Glomerular visceral epithelial cell (primary cell): ENCODE data around the gene TNFRSF12A.

ENCODE experiments used
- DNase-seq: peaks from one replicate; pipeline ENCODE4 v3.0.0-alpha.2; 2016; ENCODE audit errors: extremely low spot score

The TNFRSF12A gene, protein sequence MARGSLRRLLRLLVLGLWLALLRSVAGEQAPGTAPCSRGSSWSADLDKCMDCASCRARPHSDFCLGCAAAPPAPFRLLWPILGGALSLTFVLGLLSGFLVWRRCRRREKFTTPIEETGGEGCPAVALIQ

DNA sequence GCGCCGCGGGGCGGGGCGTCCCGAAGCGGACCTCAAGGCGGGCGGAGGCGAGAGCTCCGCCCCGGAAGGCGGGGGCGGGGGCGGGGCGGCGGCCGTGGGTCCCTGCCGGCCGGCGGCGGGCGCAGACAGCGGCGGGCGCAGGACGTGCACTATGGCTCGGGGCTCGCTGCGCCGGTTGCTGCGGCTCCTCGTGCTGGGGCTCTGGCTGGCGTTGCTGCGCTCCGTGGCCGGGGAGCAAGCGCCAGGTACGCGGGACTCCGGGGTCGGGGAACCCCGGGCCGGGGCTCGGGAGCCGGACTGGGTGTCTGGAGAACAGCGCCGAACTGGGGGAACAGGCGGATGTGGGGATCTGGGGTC is at the start of gene TNFRSF12A:
TSS of gene TNFRSF12A (plus strand) at position 122 of the 357 bp plus-strand sequence. CDS start at position 152, 30 bp downstream.
- DNase-seq, result peak; percentile 87

DNA sequence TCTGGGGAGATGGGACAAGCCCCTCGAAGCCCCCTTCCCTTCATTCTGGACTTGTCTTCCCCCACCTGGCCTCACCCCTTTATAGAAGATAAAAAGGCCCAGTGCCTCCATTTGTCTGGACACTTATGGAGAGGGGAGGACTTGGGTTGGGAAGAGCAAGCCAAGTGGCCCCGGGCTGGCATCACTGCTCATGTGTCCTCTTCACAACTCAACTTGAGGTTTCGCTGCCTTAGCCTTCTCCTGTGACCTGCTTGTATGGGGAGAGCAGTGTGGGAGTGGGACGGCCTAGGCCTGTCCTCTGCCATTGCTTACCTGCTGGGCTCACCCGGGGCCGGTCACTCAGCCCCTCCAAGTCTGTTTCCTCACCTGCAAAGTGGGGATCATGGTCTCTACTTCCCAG is 49.6 kb upstream of the TNFRSF12A start:
- DNase-seq, result no peak

DNA sequence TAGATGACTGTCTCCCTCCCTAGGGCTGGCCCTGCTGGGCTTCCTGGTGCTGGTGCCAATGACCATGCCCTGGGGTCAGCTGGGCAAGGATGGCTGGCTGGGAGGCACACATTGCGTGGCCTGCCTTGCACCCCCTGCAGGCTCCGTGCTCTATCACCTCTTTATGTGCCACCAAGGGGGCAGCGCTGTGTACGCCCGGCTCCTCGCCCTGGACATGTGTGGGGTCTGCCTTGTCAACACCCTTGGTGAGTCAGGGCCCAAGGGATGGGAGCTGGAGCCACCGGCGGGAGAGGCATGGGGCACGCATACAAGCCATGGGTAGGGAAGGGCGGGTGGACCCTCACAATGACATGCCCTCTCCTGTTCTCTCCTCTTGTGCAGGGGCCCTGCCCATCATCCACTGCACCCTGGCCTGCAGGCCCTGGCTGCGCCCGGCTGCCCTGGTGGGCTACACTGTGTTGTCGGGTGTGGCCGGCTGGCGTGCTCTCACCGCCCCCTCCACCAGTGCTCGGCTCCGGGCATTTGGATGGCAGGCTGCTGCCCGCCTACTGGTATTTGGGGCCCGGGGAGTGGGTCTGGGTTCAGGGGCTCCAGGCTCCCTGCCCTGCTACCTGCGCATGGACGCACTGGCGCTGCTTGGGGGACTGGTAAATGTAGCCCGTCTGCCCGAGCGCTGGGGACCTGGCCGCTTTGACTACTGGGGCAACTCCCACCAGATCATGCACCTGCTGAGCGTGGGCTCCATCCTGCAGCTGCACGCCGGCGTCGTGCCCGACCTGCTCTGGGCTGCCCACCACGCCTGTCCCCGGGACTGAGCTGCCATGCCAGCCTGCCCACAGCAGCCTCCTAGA is 48.8 kb upstream of the TNFRSF12A start:
- DNase-seq, result no peak

DNA sequence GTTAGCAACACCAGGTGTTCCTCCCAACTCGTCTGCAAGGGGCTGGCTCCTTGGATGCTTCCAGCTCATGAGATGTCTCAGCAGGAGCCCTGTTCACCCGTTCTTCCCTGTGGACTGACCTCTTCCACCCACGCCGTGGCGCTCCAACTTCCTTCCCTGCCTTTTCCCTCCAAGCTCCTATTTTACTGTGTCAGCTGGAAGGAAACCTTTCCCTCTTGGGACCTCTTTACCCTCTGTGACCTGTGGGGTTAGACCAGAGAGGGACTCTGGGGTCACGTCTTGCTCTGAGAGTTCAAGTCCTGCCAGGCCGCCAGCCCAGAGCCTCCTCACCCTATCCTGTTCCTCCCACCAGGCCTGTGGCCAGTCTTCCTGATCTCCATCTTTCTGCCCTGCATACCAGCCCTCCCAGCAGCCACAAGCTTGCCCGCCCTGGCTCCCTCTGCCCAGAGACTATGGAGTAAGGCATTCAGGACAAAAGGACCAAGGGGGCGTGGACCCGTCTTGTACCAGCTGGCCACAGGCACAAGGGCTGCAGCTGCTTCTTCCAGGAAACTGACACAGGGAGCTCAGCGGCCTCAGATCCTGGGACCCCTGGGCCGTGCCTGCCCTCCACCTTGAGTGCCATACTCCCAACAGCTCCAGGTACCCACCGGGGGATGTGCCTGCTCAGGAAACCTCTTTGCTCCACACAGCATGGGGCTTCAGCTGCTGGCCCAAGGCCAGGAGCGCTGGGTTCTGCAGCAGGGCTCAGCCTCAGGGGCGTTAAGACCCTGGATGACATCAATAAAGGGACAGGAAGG is 48.0 kb upstream of the TNFRSF12A start:
- no peak for DNase-seq

DNA sequence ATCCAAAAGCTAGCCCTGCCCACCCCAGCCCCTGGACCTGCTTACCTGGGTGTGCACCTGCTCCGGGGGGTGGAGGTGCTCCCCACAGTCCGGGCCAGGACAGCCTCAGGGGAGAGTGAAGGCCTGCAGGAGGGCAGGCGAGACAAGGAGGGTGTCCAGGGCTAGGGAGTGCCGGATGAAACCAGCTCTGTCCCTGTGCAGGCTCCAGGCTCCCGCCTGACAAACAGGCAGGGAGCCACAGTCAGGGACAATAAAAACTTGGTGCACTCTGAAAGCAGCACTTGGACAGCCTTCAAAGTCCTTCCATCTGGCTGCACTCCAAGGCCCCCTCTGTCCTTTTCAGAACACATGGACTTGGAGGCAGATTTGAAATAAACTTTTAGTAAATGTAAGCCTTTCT is 47.1 kb upstream of the TNFRSF12A start:
- no peak for DNase-seq

DNA sequence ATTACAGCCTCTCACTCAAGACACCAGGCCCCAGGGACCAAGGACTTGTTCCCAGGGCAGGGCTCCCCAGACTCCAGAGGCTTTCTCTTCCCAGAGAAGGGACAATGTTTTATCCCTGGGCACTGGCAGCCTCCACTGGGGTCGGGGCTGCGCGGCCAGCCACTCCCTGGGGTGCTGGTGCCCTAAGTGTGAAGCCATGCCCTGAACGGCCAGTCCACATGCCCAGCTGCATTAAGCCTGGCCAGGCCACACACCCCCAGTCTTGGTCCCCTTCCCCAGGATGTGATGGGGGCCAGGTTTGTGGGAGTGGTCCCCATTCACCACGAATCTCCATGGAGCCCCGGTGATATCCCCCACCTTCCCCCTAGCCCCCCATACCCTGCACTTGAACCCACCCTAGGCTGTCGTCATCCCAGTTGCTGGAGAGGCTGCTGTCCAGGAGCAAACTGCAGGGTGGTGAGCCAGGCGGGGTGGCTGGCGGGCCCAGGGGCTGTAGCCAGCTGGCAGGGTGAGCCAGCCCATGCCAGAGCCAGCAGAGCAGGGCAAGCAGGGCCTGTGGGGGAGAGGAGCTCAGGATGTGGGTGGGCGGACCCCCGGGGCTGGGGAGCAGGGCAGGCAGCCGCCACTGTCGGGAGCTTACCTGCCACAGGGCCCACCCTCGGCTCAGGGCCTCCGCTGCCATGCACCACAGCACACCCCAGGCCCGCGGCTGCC is 46.4 kb upstream of the TNFRSF12A start:
- DNase-seq, result no peak

DNA sequence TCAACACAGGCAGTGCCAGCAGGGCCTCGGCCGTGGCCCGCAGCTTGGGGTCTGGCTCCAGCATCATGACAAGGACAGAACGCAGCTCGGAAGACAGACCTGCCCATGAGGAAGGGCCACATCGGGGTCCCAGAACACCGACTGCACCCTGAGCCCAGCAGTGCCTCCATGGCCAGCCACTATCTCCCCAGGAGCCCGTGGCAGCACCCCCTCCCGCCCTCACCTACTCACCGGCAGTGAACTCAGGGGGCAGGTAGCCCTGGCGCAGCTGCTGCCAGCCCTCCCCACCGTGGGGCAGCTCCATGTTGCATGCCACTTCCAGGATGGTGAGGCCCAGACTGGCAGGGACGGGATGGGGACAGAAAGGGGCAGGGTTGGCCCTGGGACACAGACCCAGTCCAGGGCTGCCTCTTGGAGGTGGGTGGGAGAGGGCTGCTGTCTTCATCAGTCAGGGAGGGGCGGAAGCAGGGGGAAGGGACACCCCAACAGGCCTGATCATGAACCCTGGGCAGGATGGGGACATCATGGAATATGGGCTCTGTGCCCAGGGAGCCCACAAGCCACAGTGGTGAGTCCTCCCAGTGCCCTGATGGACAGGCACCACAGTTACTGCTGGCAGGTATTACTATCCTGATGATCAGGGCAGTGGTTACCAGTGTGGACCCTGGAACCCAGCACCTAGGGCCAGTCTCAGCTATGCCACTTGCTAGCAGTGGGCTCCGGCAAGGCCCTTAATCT is 45.7 kb upstream of the TNFRSF12A start:
- no peak for DNase-seq

DNA sequence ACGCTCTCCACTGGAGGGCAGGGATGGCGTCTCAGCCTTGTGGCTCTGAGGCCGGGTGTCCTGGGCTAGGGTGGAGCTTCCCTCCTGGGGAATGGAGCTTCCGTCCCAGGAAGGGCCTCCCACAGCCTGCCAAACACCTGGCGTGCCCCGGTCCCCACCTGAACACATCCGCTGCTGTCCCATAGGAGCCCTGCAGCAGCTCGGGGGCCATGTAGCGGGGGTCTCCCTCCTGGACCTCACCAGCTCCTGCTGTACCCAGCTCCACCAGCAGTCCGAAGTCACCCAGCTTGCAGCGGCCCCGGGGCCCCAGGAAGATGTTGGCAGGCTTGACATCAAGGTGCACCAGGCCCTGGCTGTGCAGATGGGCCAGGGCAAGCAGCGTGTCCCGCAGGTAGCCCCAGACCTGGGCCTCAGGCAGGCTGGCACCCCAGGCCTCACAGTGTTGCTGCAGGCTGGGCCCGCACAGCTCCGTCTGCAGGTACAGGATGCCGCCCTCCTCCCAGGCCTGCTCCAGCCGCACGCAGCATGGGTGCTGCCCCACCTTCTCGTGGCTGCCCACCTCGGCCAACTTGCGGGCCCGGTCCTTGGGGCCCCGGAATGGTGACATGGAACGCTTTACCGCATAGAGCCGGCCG is 44.9 kb upstream of the TNFRSF12A start:
- no peak for DNase-seq

DNA sequence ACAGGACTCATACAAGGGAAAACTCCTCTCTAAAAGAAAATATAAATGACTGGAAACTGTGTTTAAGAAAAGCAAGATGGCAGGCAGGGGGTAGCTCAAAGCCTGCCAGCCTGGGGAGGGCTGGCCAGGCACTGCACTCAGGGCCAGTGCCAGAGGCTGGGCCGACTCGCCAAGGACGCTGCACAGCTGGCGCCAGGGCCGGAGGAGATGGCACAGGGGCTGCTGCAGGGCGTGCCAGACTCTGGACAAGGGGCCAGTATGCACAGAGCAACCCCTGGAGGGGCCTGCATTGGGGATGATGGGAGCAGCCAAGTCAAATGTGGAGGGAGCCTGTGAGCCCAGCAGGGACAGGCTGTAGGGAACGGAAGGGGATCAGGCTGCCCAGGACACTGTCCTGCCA is 44.0 kb upstream of the TNFRSF12A start:
- no peak for DNase-seq

DNA sequence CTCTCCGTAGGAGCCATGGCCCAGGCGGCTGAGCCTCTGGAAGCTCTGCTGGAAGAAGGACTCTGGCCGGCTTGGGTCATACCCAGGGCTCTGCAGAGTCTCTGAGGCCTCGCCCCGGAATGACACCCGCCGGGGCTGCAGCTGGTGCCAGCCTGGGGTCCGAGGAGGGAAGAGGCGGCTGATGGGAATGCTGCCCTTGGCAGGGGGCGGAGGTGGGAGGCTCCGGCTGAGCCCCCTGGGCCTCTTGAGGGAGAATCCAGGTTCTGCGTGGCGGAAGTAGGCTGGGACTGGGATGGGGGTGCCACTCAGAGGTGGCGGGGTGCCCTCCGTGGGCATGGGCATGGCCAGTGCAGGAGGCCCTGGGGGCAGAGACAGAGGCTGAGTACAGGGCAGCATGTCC is 43.5 kb upstream of the TNFRSF12A start:
- no peak for DNase-seq

DNA sequence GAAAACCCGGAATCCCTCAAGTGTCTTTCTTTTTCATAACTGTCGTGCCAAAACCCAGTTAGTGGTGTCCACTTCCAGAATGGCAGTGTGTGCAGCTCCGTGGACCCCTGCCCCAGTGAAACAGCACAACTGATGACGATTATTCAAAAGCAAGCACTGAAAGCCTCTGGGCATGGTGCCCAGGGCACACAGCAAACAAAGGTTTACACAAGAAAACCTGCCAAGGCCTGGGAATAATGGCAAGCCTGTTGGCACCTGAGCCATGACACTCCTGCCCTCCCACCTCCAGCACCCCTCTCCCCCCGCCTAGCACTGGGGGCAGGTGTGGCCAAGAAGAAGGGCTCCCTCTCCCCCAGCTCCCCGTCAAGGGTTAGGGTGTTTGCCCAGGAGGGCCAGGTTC is 42.7 kb upstream of the TNFRSF12A start:
- DNase-seq, result no peak

DNA sequence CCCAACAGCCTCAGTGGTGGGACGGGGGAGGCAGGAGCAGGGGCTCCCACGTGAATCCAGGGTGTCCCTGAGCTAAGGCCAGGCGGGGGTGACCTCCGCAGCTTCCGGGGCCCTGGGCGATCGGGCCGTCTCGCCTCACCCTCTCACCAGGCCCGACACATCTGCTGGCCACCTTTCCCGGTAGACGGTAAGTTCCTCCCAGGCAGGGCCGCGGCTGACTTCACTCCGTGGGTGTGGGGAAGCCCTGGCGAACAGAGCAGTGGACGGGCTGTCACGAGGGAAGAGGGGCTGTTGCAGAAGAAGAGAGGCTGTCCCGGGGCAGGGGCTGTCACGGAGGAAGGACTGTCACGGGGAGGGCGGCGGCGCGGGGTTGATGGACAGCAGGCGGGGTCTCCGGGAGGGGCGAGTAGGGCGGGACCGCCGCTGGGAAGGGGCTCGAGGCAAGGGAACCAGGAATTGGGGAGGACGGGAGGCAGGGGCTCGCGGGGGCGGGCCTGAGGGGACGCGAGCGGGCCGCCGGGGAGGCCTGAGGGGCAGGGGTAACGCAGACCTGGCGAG is 40.4 kb upstream of the TNFRSF12A start:
- DNase-seq, result peak; percentile 30

DNA sequence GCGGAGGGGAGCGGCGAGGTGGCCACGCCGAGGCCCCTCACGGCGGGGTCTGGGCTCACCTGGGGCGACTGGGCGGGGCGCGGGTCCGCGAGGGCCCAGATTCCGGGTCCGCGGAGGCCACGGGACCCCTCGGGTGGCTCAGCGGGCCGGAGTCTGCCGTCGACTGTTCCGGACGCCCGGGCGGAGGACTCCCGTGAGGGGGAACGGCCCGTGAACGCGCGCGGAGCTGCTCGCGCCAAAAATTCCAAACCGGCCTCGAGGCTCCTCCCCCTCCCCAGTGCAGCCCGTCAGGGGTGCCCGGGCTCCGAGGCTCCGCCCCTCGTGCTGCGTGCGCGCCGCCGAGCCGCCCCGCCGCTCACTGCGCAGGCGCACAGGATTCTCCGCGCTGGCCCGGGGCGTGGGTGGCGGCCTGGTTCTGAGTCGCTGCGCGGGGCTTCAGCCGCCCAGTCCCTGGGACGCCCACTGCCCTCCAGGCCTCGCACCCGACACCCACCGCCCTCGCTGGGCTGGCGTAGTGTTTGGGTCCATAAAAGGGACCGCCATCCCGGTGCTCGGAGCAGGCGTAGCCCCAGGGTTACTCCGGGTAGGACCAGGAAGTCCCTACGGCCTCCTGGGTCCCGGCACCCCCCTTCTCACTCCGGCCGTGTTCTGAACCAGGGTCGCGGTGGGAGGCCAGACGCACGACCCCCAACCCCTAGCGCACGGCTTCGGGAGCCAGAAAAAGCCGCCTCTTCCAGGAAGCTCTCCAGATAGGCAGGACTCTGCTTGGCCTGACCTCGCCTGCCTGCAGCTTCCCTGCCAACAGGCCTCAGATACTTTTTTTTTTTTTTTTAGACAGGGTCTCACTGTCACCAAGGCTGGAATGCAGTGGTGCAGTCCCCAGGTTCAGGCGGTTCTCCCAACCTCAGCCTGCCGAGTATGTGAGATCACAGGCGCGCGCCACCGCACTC is 39.7 kb upstream of the TNFRSF12A start, which contains the start of gene PKMYT1:
TSS of gene PKMYT1 (minus strand) at position 220 of the 950 bp plus-strand sequence. CDS start 789 bp downstream, outside the sequence.
- peak; percentile 90 for DNase-seq

DNA sequence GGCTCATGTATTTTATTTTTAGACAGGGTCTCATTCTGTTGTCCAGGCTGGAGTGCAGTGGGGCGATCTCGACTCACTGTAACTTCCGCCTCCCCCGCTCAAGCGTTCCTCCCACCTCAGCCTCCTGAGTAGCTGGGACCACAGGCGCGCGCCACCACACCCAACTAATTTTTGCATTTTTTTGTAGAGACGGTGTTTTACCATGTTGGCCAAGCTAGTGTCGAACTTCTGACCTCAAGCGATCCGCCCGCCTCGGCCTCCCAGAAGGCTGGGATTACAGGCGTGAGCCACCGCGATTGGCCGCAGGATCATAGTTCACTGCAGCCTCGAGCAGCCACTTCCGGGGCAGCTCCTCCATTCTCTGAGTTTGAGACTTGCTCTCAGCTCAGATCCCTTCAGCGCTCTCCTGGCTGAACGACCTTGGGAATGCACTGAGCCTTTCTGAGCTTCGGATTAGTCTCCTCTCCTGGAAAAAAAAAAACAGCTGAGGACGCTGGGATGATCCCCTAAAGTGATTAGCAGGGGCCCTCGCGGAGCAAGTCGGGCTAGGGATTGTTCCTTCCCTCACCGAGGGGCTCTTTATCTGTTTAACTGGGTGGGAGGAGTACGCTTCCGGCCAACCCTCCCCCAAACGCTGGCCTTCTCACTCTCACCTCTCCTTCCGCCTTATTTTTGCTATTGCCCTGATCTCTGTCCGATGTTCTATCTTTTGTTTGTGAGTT is 38.8 kb upstream of the TNFRSF12A start:
- DNase-seq, result no peak

DNA sequence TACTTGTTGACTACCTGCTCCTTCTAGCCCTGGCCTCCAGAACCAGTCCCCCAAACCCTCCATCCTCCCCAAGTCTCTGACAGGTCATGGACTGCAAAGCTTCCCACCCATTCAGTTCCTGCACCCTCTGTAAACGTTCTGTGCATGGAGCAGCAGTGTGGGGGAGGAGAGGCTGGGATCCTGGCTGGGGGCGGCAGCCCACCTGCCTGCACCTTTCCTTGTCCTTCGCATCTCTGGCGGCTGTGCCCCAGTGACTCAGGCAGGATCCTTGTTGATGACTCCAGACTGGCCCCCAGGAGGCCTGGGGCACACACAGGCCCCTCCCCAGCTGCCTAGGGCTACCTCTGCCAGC is 38.3 kb upstream of the TNFRSF12A start:
- DNase-seq, result no peak

DNA sequence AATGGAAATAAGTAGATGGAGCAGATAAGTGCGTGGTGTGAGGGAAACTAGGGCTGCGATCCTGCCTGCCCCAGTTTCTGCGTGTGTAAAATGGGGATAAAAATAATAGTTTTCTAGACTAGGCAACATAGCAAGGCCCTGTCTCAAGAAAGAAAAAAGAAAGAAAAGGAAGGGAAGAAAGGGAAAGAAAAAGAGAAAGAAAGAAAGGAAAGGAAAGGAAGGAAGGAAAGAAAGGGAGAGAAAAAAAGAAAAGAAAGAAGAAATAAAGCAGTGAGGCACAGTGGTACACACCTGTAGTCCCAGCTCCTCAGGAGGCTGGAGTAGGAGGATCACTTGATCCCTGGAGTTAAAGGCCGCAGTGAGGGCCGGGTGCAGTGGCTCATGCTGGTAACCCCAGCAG is 37.8 kb upstream of the TNFRSF12A start:
- DNase-seq, result no peak

DNA sequence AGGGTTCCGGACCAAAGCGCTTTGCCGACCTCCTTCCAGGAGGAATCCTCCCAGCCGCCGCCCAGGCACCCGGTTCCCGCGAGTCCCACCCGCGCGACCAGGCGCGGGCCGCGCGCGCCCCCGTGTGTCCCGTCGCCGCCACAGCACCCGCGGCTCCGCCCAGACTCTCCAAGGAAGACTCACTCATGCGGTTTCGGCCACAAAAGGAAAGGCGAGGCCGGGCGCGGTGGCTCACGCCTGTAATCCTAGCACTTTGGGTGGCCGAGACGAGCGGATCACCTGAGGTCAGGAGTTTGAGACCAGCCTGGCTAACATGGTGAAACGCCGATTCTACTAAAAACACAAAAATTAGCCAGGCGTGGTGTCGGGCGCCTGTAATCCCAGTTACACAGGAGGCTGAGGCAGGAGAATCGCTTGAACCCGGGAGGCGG is 36.4 kb upstream of the TNFRSF12A start:
- peak; percentile 85 for DNase-seq

DNA sequence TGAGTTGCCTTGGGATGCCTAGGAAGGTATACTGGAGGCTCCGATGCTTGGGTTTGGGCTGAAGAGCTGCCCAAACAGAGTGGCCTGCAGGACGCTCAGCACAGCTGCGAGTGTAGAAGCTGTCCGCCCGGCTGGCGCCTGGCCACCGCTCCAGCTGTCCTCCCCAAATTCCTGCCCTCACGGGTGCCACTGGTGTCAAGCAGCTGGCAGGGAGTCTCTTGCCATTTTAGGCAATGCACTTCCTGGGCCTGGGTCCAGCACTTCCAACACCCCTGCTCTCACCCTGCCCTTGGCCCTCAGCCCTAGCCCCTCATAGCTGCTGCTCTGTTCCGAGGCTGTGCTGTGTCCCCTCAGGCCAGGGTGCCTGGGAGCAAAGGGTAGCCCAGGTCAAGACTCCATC is 34.7 kb upstream of the TNFRSF12A start:
- DNase-seq, result no peak

DNA sequence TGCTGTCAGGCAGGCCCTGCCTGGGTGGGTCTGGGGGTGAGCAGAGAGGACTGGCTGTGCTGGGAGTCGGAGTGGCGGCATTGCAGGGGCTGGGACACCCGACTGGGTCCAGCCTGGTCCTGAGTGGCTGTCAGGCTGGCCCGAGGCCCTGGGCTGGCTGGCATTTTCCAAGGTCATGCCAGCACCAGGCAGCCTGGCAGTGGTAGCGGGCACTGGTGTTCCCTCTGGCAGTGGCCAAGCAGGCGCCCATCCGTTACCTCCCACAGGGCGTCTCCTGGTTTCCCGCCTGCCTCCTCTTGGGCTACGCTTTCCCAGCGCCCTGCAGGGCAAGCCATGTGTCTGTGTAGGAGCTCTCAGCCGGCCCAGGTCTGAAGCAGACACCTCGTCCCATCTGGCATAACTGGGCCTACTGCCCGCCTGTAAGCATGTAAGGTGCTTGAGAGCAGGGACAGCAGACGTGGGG is 34.2 kb upstream of the TNFRSF12A start:
- no peak for DNase-seq
